B cell (primary cell): ENCODE measurements around the gene PALM.

Source experiments
- EZH2 ChIP-seq: IDR thresholded peaks from 2 replicates; pipeline ENCODE4 v1.6.1; 2012; ENCODE audit warnings: borderline replicate concordance, low read depth, mild to moderate bottlenecking, moderate library complexity, low read length; ENCODE audit not compliant: insufficient read depth, poor library complexity, severe bottlenecking
- TF ChIP-seq, protein P1 (sequence below): fragments of 200-600 bp; IDR thresholded peaks from one replicate; pipeline ENCODE4 v1.8.0; 2022; ENCODE audit warnings: antibody characterized with exemption, mild to moderate bottlenecking

GRCh38 chr19:769616-770015 lies 60.9 kb downstream of the PALM start:
- TF ChIP-seq, protein P1, sequence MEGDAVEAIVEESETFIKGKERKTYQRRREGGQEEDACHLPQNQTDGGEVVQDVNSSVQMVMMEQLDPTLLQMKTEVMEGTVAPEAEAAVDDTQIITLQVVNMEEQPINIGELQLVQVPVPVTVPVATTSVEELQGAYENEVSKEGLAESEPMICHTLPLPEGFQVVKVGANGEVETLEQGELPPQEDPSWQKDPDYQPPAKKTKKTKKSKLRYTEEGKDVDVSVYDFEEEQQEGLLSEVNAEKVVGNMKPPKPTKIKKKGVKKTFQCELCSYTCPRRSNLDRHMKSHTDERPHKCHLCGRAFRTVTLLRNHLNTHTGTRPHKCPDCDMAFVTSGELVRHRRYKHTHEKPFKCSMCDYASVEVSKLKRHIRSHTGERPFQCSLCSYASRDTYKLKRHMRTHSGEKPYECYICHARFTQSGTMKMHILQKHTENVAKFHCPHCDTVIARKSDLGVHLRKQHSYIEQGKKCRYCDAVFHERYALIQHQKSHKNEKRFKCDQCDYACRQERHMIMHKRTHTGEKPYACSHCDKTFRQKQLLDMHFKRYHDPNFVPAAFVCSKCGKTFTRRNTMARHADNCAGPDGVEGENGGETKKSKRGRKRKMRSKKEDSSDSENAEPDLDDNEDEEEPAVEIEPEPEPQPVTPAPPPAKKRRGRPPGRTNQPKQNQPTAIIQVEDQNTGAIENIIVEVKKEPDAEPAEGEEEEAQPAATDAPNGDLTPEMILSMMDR, result no peak
- no peak for TF ChIP-seq EZH2
